Measurements from ENCODE around the gene SLC4A1. TPM values are rescaled to one million over a fixed set of nuclear protein-coding genes. Genes with fewer than 3 reads are reported as not detected.

The SLC4A1 gene
- total RNA-seq (2.1 TPM), polyA plus RNA-seq (ENCODE audit: insufficient read depth, low read depth, low replicate concordance) (201 TPM)
- long read RNA-seq, donor 1: 0 reads
- long read RNA-seq, donor 2, full-length matches to known transcripts: 1 of 1 reads
- long read RNA-seq, donor 2, partial matches to known transcripts: 0 of 1 reads
- long read RNA-seq, donor 2, other reads (novel, unspliced or antisense): 0 of 1 reads
- long read RNA-seq, donor 3, full-length matches to known transcripts: 1 of 1 reads
- long read RNA-seq, donor 3, partial matches to known transcripts: 0 of 1 reads
- long read RNA-seq, donor 3, other reads (novel, unspliced or antisense): 0 of 1 reads
- long read RNA-seq, donor 4: 0 reads
- long read RNA-seq, donor 5: 0 reads
- long read RNA-seq, donor 6: 0 reads
- long read RNA-seq, donor 7, partial matches to known transcripts: 0 of 1 reads
- long read RNA-seq, donor 7, other reads (novel, unspliced or antisense): 1 of 1 reads
- long read RNA-seq, donor 8, full-length matches to known transcripts: 1 of 1 reads
- long read RNA-seq, donor 8, partial matches to known transcripts: 0 of 1 reads
- long read RNA-seq, donor 8, other reads (novel, unspliced or antisense): 0 of 1 reads
- long read RNA-seq, donor 9: 0 reads
- long read RNA-seq, donor 10: 0 reads

DNA sequence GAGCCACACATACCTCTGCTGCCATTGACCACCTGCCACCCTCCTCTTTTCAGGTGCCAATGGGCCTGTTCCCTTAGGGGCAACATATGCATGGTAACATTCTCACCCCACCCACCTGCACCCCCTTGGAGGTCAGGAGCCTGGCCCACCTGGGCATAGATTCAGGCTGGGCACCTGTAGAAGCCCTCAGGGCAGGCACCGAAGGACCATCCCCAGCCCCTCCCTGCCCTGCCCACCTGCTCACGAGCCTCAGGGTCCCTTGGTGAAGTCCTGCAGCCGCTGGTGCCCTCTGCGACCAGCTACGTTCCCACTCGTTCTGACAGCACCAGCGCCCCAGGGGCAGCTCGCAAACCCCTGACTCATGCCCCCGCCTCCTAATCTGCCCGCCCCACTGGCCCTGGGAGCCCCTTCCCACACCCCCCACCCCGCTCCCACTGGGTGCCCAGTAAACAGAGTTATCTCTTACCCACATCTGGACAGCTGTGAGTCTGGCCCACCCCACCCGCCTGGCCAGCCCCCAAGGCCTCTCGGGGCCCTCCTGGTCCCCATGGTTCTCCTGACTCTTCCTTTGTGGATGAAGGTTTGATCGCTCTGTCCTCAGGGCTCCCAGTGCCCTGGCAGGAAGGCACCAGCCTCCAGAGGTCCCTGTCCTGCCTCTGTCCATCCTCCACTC is at the start of gene SLC4A1:
Gene SLC4A1, minus strand, starts transcription at position 318 of the 673 bp plus-strand sequence. CDS start 5,269 bp downstream, outside the sequence.
- no peak within 1 kb of the TSS for H3K4me3 ChIP-seq (ENCODE audit: low read length in 3 of 3)
- intact Hi-C loops (cut with DNase I): no loop called here
- H3K9ac ChIP-seq (ENCODE audit: low read length in 3 of 3): no peak within 1 kb of the TSS
- no peaks in the 10 kb centered on the region for H3K27me3 ChIP-seq (ENCODE audit: control insufficient read depth, insufficient read depth, low read length)
- no peak for FAIRE-seq
- no peaks in the 10 kb centered on the region for H3K9me3 ChIP-seq (ENCODE audit: control insufficient read depth in 2 of 3, insufficient read depth in 1 of 3, low read length in 3 of 3)
- TF ChIP-seq, protein P1, sequence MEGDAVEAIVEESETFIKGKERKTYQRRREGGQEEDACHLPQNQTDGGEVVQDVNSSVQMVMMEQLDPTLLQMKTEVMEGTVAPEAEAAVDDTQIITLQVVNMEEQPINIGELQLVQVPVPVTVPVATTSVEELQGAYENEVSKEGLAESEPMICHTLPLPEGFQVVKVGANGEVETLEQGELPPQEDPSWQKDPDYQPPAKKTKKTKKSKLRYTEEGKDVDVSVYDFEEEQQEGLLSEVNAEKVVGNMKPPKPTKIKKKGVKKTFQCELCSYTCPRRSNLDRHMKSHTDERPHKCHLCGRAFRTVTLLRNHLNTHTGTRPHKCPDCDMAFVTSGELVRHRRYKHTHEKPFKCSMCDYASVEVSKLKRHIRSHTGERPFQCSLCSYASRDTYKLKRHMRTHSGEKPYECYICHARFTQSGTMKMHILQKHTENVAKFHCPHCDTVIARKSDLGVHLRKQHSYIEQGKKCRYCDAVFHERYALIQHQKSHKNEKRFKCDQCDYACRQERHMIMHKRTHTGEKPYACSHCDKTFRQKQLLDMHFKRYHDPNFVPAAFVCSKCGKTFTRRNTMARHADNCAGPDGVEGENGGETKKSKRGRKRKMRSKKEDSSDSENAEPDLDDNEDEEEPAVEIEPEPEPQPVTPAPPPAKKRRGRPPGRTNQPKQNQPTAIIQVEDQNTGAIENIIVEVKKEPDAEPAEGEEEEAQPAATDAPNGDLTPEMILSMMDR (IDR thresholded peaks at IDR 0.05; ENCODE audit: borderline replicate concordance, extremely low read depth, insufficient read depth): no peak
- H3K36me3 ChIP-seq (ENCODE audit: control insufficient read depth in 2 of 3, insufficient read depth in 3 of 3, low read length in 3 of 3): no peaks in the 10 kb centered on the region
- H3K4me1 ChIP-seq (ENCODE audit: control insufficient read depth in 2 of 3, insufficient read depth in 2 of 3, low read depth in 1 of 3, low read length in 3 of 3): peaks cover 0 to 3% (median 0%) of the 10 kb centered on the region in 3 donors
- H3K27ac ChIP-seq (ENCODE audit: low read depth in 2 of 2, low read length in 2 of 2): no peak within 1 kb of the TSS
- no peak for DNase-seq

DNA sequence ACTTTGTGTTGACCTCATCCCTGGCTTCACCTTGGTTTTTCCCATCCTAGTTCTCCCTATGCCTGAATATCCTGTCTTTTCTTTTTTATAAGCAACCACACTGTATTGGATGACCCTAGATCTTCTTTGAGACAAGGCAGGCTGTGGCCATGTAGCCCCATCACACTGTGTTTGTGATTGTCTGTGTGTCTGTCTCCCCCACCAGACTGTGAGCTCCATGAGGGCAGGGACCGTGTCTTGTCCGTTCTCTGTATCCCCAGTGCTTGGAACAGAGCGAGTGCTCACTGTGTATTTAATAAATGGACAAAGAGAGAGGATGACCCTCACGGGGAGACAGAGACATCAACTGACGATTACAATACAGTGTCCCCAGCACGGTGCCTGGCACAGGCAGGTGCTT is 49.6 kb upstream of the SLC4A1 start:
- intact Hi-C loops (cut with DNase I): no loop called here
- DNase-seq (no peak), FAIRE-seq (no peak)
- H3K4me3 ChIP-seq (ENCODE audit: low read length in 3 of 3): no peak overlapping the region
- no peak overlapping the region for H3K27ac ChIP-seq (ENCODE audit: low read depth in 2 of 2, low read length in 2 of 2)
- peaks cover 19% of the 10 kb centered on the region for H3K27me3 ChIP-seq (ENCODE audit: control insufficient read depth, insufficient read depth, low read length)
- no peaks in the 10 kb centered on the region for H3K9me3 ChIP-seq (ENCODE audit: control insufficient read depth in 2 of 3, insufficient read depth in 1 of 3, low read length in 3 of 3)
- H3K9ac ChIP-seq (ENCODE audit: low read length in 3 of 3): no peak overlapping the region
- H3K36me3 ChIP-seq (ENCODE audit: control insufficient read depth in 2 of 3, insufficient read depth in 3 of 3, low read length in 3 of 3): peaks cover 0 to 25% (median 16%) of the 10 kb centered on the region in 3 donors
- H3K4me1 ChIP-seq (ENCODE audit: control insufficient read depth in 2 of 3, insufficient read depth in 2 of 3, low read depth in 1 of 3, low read length in 3 of 3): peaks cover 0 to 8% (median 0%) of the 10 kb centered on the region in 3 donors
- TF ChIP-seq, protein P1 (IDR thresholded peaks at IDR 0.05; ENCODE audit: borderline replicate concordance, extremely low read depth, insufficient read depth): no peak

DNA sequence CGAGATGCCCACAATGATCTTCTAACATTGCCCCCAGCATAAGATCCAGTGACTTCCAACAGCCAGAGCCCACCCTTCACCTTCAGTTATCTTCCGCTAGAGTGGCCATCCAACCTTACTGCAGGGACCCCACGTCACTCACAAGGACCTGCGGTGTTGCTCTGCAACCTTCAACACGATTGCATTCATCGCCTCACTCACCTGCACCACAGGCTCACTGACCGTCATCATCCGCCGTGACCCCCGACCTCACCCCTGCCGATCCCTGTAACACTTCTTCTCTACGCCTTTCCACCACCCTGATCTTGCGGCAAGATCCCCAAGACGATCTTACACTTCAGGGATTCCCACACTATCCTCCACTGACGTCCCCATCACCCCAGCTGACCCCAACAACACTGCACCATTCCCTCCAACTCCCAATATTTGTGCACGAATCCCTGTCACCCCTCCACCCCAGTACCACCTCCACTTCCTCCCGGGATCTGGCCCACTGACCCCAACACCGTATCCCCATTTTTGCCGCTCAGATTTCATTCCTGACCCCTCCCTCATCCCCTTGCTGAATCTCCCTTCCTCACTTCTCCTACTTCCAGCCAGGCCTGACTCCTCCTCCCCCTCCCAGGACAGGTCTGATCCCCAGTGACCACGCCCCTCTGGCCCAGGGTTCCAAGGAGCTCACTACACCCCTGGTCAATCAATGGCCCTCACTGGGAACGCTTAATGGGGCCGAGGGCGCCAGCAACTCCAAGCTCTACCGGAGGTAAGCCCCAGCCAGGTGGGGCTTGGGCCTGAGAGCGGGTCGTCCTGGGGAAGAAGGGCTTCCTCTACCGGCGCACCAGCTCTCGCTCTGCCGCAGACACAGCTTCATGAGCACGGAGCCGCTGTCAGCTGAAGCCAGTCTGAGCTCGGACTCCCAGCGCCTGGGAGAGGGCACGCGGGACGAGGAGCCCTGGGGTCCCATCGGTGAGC is 48.1 kb upstream of the SLC4A1 start:
- peaks cover 19% of the 10 kb centered on the region for H3K27me3 ChIP-seq (ENCODE audit: control insufficient read depth, insufficient read depth, low read length)
- intact Hi-C loops (cut with DNase I): no loop called here
- TF ChIP-seq, protein P1 (IDR thresholded peaks at IDR 0.05; ENCODE audit: borderline replicate concordance, extremely low read depth, insufficient read depth): no peak
- H3K4me1 ChIP-seq (ENCODE audit: control insufficient read depth in 2 of 3, insufficient read depth in 2 of 3, low read depth in 1 of 3, low read length in 3 of 3): peaks cover 0 to 4% (median 0%) of the 10 kb centered on the region in 3 donors
- H3K9ac ChIP-seq (ENCODE audit: low read length in 3 of 3): no peak overlapping the region
- peaks cover 0 to 10% (median 7%) of the 10 kb centered on the region in 3 donors for H3K36me3 ChIP-seq (ENCODE audit: control insufficient read depth in 2 of 3, insufficient read depth in 3 of 3, low read length in 3 of 3)
- H3K4me3 ChIP-seq (ENCODE audit: low read length in 3 of 3): no peak overlapping the region
- no peak overlapping the region for H3K27ac ChIP-seq (ENCODE audit: low read depth in 2 of 2, low read length in 2 of 2)
- peak in 2 of 5 donors; percentile 42 to 47 for DNase-seq
- no peaks in the 10 kb centered on the region for H3K9me3 ChIP-seq (ENCODE audit: control insufficient read depth in 2 of 3, insufficient read depth in 1 of 3, low read length in 3 of 3)
- FAIRE-seq: no peak

All from kidney (tissue), 22 donors.